Measurements from ENCODE around the gene PALM3. TPM values are rescaled to one million over a fixed set of nuclear protein-coding genes. Genes with fewer than 3 reads are reported as not detected.

PALM3 gene
- total RNA-seq (2014; rRNA removed; shearing (Covaris generic)): 0.08 and 0.20 TPM in 2 replicates

GRCh38 chr19:14061751-14062557, at the start of gene PALM3:
PALM3 (minus strand) TSS chr19:14062076; CDS start chr19:14061980, 96 bp downstream.
- DNase-seq (ENCODE audit: low spot score): no peak

- no peak for DNase-seq (ENCODE audit: low spot score)
These were observed 49.6 kb upstream of the PALM3 start for GRCh38 chr19:14111486-14111885.

GRCh38 chr19:14110650-14111049, 48.8 kb upstream of the PALM3 start:
- no peak for DNase-seq (ENCODE audit: low spot score)

GRCh38 chr19:14107581-14108461, 45.9 kb upstream of the PALM3 start:
- no peak for DNase-seq (ENCODE audit: low spot score)

- DNase-seq (ENCODE audit: low spot score): no peak
These were observed 45.0 kb upstream of the PALM3 start for GRCh38 chr19:14106840-14107239.

- DNase-seq (ENCODE audit: low spot score): no peak
These were observed 43.8 kb upstream of the PALM3 start for GRCh38 chr19:14105680-14106079.

GRCh38 chr19:14103310-14103709, 41.4 kb upstream of the PALM3 start:
- no peak for DNase-seq (ENCODE audit: low spot score)

- no peak for DNase-seq (ENCODE audit: low spot score)
These were observed 40.9 kb upstream of the PALM3 start for GRCh38 chr19:14102756-14103155.

GRCh38 chr19:14102102-14102696, 40.3 kb upstream of the PALM3 start:
- no peak for DNase-seq (ENCODE audit: low spot score)

- no peak for DNase-seq (ENCODE audit: low spot score)
These were observed 39.2 kb upstream of the PALM3 start for GRCh38 chr19:14101003-14101545.

- no peak for DNase-seq (ENCODE audit: low spot score)
These were observed 35.8 kb upstream of the PALM3 start for GRCh38 chr19:14097532-14098151.

- no peak for DNase-seq (ENCODE audit: low spot score)
These were observed 34.6 kb upstream of the PALM3 start for GRCh38 chr19:14096272-14096992.

GRCh38 chr19:14094854-14095253, 33.0 kb upstream of the PALM3 start:
- DNase-seq (ENCODE audit: low spot score): no peak

GRCh38 chr19:14093117-14093823, 31.4 kb upstream of the PALM3 start:
- no peak for DNase-seq (ENCODE audit: low spot score)

- DNase-seq (ENCODE audit: low spot score): no peak
These were observed 30.1 kb upstream of the PALM3 start for GRCh38 chr19:14091813-14092462.

GRCh38 chr19:14091081-14091812, 29.4 kb upstream of the PALM3 start:
- peak; percentile 47 for DNase-seq (ENCODE audit: low spot score)

GRCh38 chr19:14090509-14091080, 28.7 kb upstream of the PALM3 start, which contains the start of gene SAMD1:
SAMD1 (minus strand) TSS chr19:14090751.
- DNase-seq (ENCODE audit: low spot score): peak; percentile 60

Measured in HT-29 (cell line).